Measurements from ENCODE around the gene CDKN2AIP. TPM values are rescaled to one million over a fixed set of nuclear protein-coding genes. Genes with fewer than 3 reads are reported as not detected.
"Not testable (repeated sequence)": the region's sequence is repeated elsewhere in the genome, so short reads cannot be mapped to it uniquely, and the experiment has no call there.

The CDKN2AIP gene
- total RNA-seq, 1 donor from 2014 or later = 29.7 TPM

- DNase-seq (ENCODE audit: extremely low spot score, unreplicated experiment) = peak; percentile 36
- peaks cover 15% of the 10 kb centered on the region for H3K4me1 Mint-ChIP-seq (ENCODE audit: unreplicated experiment)
- TF ChIP-seq CTCF (conservative IDR thresholded peaks at IDR 0.05) = no peak
- H3K4me3 Mint-ChIP-seq = no peak overlapping the region
- no peaks in the 10 kb centered on the region for H3K9me3 Mint-ChIP-seq
- H3K27me3 Mint-ChIP-seq = no peaks in the 10 kb centered on the region
- H3K36me3 Mint-ChIP-seq = no peaks in the 10 kb centered on the region
- peak overlapping the region; percentile 75 for H3K27ac Mint-ChIP-seq
Measured at GRCh38 chr4:183430317-183430993, 14.0 kb upstream of the CDKN2AIP start.

DNA sequence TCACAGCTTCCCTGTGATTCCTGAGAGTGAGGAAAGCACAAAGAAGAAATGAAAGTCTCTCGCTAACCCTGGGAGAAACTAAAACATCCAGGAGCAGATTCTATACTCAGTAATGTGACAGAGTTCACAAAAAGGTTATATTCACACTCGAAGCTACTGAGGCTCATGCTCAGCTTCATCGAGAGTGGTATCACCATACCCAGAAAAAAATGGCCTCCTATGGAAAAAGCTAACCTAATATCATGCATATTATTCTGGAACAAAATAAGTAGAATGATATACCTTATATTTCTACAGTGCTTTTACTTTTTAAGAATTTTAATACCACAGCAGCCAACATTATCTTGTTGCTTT lies 13.5 kb upstream of the CDKN2AIP start:
- no peaks in the 10 kb centered on the region for H3K36me3 Mint-ChIP-seq
- H3K27ac Mint-ChIP-seq = peak overlapping the region; percentile 75
- H3K27me3 Mint-ChIP-seq = no peaks in the 10 kb centered on the region
- TF ChIP-seq CTCF (conservative IDR thresholded peaks at IDR 0.05) = no peak
- DNase-seq (ENCODE audit: extremely low spot score, unreplicated experiment) = no peak
- peaks cover 15% of the 10 kb centered on the region for H3K4me1 Mint-ChIP-seq (ENCODE audit: unreplicated experiment)
- no peaks in the 10 kb centered on the region for H3K9me3 Mint-ChIP-seq
- no peak overlapping the region for H3K4me3 Mint-ChIP-seq

GRCh38 chr4:183431614-183432013 lies 12.8 kb upstream of the CDKN2AIP start:
- no peaks in the 10 kb centered on the region for H3K27me3 Mint-ChIP-seq
- peak; percentile 45 for DNase-seq (ENCODE audit: extremely low spot score, unreplicated experiment)
- H3K36me3 Mint-ChIP-seq = no peaks in the 10 kb centered on the region
- H3K4me3 Mint-ChIP-seq = no peak overlapping the region
- H3K9me3 Mint-ChIP-seq = no peaks in the 10 kb centered on the region
- H3K27ac Mint-ChIP-seq = no peak overlapping the region
- peaks cover 18% of the 10 kb centered on the region for H3K4me1 Mint-ChIP-seq (ENCODE audit: unreplicated experiment)
- TF ChIP-seq CTCF (conservative IDR thresholded peaks at IDR 0.05) = no peak

- not testable (repeated sequence) for H3K27me3 Mint-ChIP-seq, H3K27ac Mint-ChIP-seq, H3K36me3 Mint-ChIP-seq, H3K4me3 Mint-ChIP-seq, H3K9me3 Mint-ChIP-seq
- peak; percentile 55 for DNase-seq (ENCODE audit: extremely low spot score, unreplicated experiment)
- H3K4me1 Mint-ChIP-seq (ENCODE audit: unreplicated experiment) = peaks cover 18% of the 10 kb centered on the region
Measured at GRCh38 chr4:183433183-183433582, 11.3 kb upstream of the CDKN2AIP start.

DNA sequence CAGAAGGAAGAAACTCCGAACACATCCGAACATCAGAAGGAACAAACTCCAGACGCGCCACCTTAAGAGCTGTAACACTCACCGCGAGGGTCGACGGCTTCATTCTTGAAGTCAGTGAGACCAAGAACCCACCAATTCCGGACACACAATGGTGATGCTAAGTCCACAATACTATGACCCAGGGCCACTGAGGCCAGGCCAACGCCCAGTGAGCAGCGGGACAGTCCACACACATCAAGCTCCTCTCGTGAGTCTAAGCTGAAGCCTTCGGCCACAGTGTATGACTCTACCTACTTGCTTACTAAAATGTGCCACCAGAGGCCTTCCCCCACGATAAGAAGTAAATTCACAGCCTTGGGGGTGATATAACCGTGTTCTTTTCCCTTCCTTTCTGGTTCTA lies 10.2 kb upstream of the CDKN2AIP start:
- no peak for TF ChIP-seq CTCF (conservative IDR thresholded peaks at IDR 0.05)
- H3K4me1 Mint-ChIP-seq (ENCODE audit: unreplicated experiment) = peaks cover 18% of the 10 kb centered on the region
- DNase-seq (ENCODE audit: extremely low spot score, unreplicated experiment) = peak; percentile 45
- H3K9me3 Mint-ChIP-seq = peaks cover 8% of the 10 kb centered on the region
- H3K36me3 Mint-ChIP-seq = no peaks in the 10 kb centered on the region
- no peak overlapping the region for H3K27ac Mint-ChIP-seq
- no peaks in the 10 kb centered on the region for H3K27me3 Mint-ChIP-seq
- H3K4me3 Mint-ChIP-seq = no peak overlapping the region

DNA sequence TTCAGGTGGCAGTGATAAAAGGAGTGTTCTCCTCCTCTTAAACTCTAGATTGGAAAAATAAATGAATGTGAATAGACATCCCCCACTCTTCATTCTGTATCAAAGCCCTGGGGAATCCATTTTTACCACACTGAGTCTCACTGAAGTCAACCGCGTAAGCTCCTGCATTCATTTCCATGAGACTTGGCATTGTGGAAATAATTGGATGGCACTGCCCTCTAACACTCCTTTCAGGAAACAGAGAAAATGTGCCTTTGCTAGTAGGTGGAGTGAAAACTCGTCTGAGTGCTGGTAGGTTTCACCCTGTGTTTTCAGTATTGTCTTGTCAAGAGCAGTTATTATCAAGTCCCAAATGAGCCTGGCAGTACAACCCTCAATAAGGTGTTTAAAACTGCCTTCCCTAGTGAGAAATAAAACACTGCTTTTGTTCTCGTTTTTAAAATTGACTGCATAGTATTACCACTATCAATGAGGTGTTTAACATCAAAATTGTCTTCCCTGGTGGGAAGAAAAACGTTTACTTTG lies 9.7 kb upstream of the CDKN2AIP start:
- H3K27me3 Mint-ChIP-seq = no peaks in the 10 kb centered on the region

More for the DNA sequence above, 9.7 kb upstream of the CDKN2AIP start:
- Mint-ChIP-seq H3K4me3 (no peak overlapping the region), H3K4me1 (ENCODE audit: unreplicated experiment) (peaks cover 18% of the 10 kb centered on the region), H3K9me3 (peaks cover 8% of the 10 kb centered on the region), H3K27ac (no peak overlapping the region), H3K36me3 (no peaks in the 10 kb centered on the region)
- DNase-seq (ENCODE audit: extremely low spot score, unreplicated experiment) = no peak
- TF ChIP-seq CTCF (conservative IDR thresholded peaks at IDR 0.05) = no peak
